DND-41 (cell line): Measurements from ENCODE around the gene HNRNPH1.

Experiments
- CTCF ChIP-seq: IDR thresholded peaks from 2 replicates; pipeline ENCODE4 v1.5.1; 2012; ENCODE audit warnings: borderline replicate concordance, low read length, moderate library complexity, mild to moderate bottlenecking; ENCODE audit not compliant: poor library complexity, severe bottlenecking; ENCODE audit errors: extremely low read depth
- EZH2 ChIP-seq: IDR thresholded peaks from 3 replicates; pipeline ENCODE4 v1.6.1; 2012; ENCODE audit warnings: borderline replicate concordance, low read depth, mild to moderate bottlenecking, moderate library complexity, low read length, inconsistent platforms; ENCODE audit not compliant: severe bottlenecking

GRCh38 chr5:179612577-179613459, 10.7 kb downstream of the HNRNPH1 start:
- TF ChIP-seq CTCF (no peak), EZH2 (no peak)
